Measurements from ENCODE around the gene ERFE. TPM values are rescaled to one million over a fixed set of nuclear protein-coding genes. Genes with fewer than 3 reads are reported as not detected.

Gene ERFE
- total and polyA plus RNA-seq, 7 donors, result 1.4 to 18.2 (median 2.8) TPM

- H3K4me3 ChIP-seq, result peak overlapping the region; percentile 83
- H3K27me3 ChIP-seq (ENCODE audit: insufficient read depth in 3 of 3, low read length in 2 of 3), result no peaks in the 10 kb centered on the region
- H3K27ac ChIP-seq, result peak overlapping the region; percentile 99
- H3K9me3 ChIP-seq, result no peaks in the 10 kb centered on the region
- no peak for TF ChIP-seq CTCF (IDR thresholded peaks at IDR 0.05)
- intact Hi-C loops (cut with DNase I), result loop anchor here (5.0 to 10.0 kb wide), 3 partner anchors 171 to 273 kb away; partner anchors contain the start of gene UBE2F (in 2 of the 2)
- ATAC-seq (peak in 1 of 4 donors; percentile 1), DNase-seq (peak in 1 of 2 donors; percentile 63)
- WGBS, 3 donors, result 49 to 61% (median 50%) methylated on average over 13 of the region's 13 CpGs
- peaks cover 0 to 27% of the 10 kb centered on the region in 2 donors for H3K36me3 ChIP-seq (ENCODE audit: insufficient read depth in 1 of 2, low read depth in 1 of 2)
- peaks cover 49% of the 10 kb centered on the region for H3K4me1 ChIP-seq
Observed at GRCh38 chr2:238137885-238138284, 20.9 kb upstream of the ERFE start.

- DNase-seq, result peak; percentile 82 to 93
- peak; percentile 72 to 77 (median 73) for ATAC-seq
- Histone ChIP-seq H3K36me3 (ENCODE audit: insufficient read depth in 1 of 2, low read depth in 1 of 2) (peaks cover 0 to 33% of the 10 kb centered on the region in 2 donors), H3K4me3 (peak within 1 kb of the TSS; percentile 83), H3K9me3 (no peaks in the 10 kb centered on the region), H3K27me3 (ENCODE audit: insufficient read depth in 3 of 3, low read length in 2 of 3) (no peaks in the 10 kb centered on the region), H3K4me1 (peaks cover 56% of the 10 kb centered on the region), H3K27ac (peak within 1 kb of the TSS; percentile 99)
- intact Hi-C loops (cut with DNase I), result loop anchor here (5.0 to 10.0 kb wide), 3 partner anchors 171 to 274 kb away; partner anchors contain the start of gene UBE2F (in 2 of the 2)
- no peak for TF ChIP-seq CTCF (IDR thresholded peaks at IDR 0.05)
- WGBS, 3 donors, result 20 to 23% (median 23%) methylated on average over 18 to 22 of the region's 22 CpGs
Observed at GRCh38 chr2:238138331-238139195, 20.2 kb upstream of the ERFE start, which contains the start of gene KLHL30. TSS of gene KLHL30 (plus strand) at chr2:238138668. CDS start at chr2:238140755, 2,087 bp downstream.

DNA sequence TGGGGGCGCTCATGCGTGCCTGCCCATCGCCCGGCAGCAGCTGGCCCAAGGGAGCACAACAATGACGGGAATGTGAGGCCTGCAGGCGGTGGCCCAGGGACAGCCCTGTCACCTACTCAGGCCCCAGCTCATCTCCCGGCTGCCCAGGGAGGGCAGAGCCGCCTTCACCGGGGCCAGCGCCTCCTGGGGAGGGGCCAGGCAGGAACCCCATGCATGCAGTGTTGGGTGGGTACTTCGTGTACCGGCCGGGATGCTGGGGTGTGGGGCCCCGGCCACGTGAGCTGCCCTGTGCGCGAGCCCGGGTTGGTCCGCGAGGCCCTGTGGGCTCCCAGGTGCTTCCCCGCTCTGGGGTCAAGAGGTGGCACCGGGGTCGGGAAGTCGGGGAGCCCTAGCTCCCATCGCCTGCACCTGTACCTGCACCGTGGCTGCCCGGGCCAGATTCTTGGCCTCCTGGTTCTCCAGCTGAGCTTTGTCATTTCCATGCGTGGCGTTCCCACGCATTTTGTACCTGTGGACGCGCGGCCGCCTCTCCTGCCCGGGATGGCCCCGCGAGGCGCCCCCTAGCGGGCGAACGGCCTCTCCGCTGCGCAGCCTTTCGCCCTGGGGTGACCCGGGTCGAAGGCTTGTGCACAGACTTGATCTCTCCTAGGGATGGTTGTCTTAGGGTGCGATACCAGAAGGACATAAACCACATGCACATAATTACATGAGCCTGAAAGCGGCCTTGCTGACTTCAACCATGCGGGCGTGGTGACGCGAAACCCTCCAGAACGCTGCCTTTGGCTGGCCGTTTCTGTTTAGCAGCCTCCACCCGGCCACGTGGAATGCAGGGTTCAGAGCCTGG, 19.4 kb upstream of the ERFE start:
- H3K9me3 ChIP-seq, result no peaks in the 10 kb centered on the region
- peaks cover 0 to 33% of the 10 kb centered on the region in 2 donors for H3K36me3 ChIP-seq (ENCODE audit: insufficient read depth in 1 of 2, low read depth in 1 of 2)
- peak overlapping the region; percentile 83 for H3K4me3 ChIP-seq
- intact Hi-C loops (cut with DNase I), result loop anchor here (5.0 to 10.0 kb wide), 5 partner anchors 172 to 275 kb away; partner anchors contain the start of gene UBE2F (in 2 of the 2)
- peak; percentile 75 for TF ChIP-seq CTCF (IDR thresholded peaks at IDR 0.05)
- peak overlapping the region; percentile 99 for H3K27ac ChIP-seq
- no peaks in the 10 kb centered on the region for H3K27me3 ChIP-seq (ENCODE audit: insufficient read depth in 3 of 3, low read length in 2 of 3)
- ATAC-seq (peak; percentile 22 to 39 (median 30)), DNase-seq (peak in 1 of 2 donors; percentile 80)
- 29 to 52% (median 40%) methylated on average over 56 of the region's 56 CpGs for WGBS, 3 donors
- H3K4me1 ChIP-seq, result peaks cover 56% of the 10 kb centered on the region

- ATAC-seq (no peak), DNase-seq (no peak)
- Histone ChIP-seq H3K9me3 (no peaks in the 10 kb centered on the region), H3K27ac (peak overlapping the region; percentile 99), H3K4me1 (peaks cover 55% of the 10 kb centered on the region), H3K36me3 (ENCODE audit: insufficient read depth in 1 of 2, low read depth in 1 of 2) (peaks cover 0 to 39% of the 10 kb centered on the region in 2 donors), H3K4me3 (peak overlapping the region; percentile 83), H3K27me3 (ENCODE audit: insufficient read depth in 3 of 3, low read length in 2 of 3) (no peaks in the 10 kb centered on the region)
- 79 to 80% (median 80%) methylated on average over 7 of the region's 7 CpGs for WGBS, 3 donors
- intact Hi-C loops (cut with DNase I), result loop anchor here (5.0 to 10.0 kb wide), 2 partner anchors 235 to 243 kb away; no protein-coding TSS in a partner anchor
- TF ChIP-seq CTCF (IDR thresholded peaks at IDR 0.05), result no peak
Observed at GRCh38 chr2:238140040-238140439, 18.7 kb upstream of the ERFE start.

Measured in psoas muscle (tissue), 8 donors.